ENCODE data around the gene SS18L1. TPM values are rescaled to one million over a fixed set of nuclear protein-coding genes. Genes with fewer than 3 reads are reported as not detected.

Gene SS18L1
- total and polyA plus RNA-seq, 10 of the 15 experiments (the other 5 are each of a cell fraction or from before 2014, with no cell fraction given): 1.8 to 20.0 (median 6.6) TPM

DNA sequence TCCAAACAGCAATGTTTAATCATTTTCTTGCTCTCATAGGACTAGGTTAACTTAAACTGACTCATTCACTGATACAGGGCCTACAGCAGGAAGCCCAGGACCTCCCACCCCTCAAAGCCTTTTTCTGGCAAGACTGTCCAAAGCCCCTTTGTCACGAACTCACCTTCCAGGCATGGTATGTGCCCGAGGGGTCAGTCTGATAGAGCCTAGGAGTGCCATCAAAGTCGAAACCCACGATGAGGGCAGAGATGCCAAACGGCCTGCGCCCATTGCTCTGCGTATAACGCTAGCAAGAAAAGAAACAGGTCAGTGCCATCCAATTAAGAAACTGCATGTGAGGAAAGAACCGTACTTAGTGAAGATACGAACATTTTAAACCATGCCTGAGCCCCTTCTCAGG lies 4.7 kb upstream of the SS18L1 start:
- Histone ChIP-seq H4K20me1 (ENCODE audit: control insufficient read depth, insufficient read depth) (peaks cover 20% of the 10 kb centered on the region), H3K27ac (ENCODE audit: control insufficient read depth, insufficient read depth) (no peak overlapping the region), H3K9ac (ENCODE audit: control insufficient read depth, insufficient read depth, low read length) (no peak overlapping the region), H3K9me3 (replicated peaks; ENCODE audit: control insufficient read depth, insufficient read depth, low read length) (no peaks in the 10 kb centered on the region), H3K4me2 (ENCODE audit: control insufficient read depth, insufficient read depth) (no peak overlapping the region), H2AFZ (ENCODE audit: control insufficient read depth, low read depth, low read length) (no peak overlapping the region), H3K79me2 (ENCODE audit: control insufficient read depth, insufficient read depth, low read length) (peaks cover 45% of the 10 kb centered on the region), H3K4me3 (no peak overlapping the region), H3K27me3 (replicated peaks in 1 of 2; ENCODE audit: control insufficient read depth in 2 of 2, insufficient read depth in 2 of 2, low read length in 1 of 2) (no peaks in the 10 kb centered on the region), H3K36me3 (ENCODE audit: control insufficient read depth in 2 of 2, insufficient read depth in 2 of 2, low read length in 1 of 2) (peaks cover 36 to 52% of the 10 kb centered on the region in 2 experiments), H3K4me1 (ENCODE audit: control insufficient read depth, insufficient read depth, low read length) (peaks cover 8% of the 10 kb centered on the region)
- TF ChIP-seq FOXK2 (IDR thresholded peaks at IDR 0.05) (no peak), RUNX3 (IDR thresholded peaks at IDR 0.05; ENCODE audit: low read length) (no peak), MTA2 (IDR thresholded peaks at IDR 0.05; ENCODE audit: low read depth) (no peak), SMAD5 (IDR thresholded peaks at IDR 0.05; ENCODE audit: low read depth) (no peak), STAT3 (IDR thresholded peaks at IDR 0.05; ENCODE audit: low read depth, low read length) (no peak), HDAC6 (IDR thresholded peaks at IDR 0.05; ENCODE audit: unreplicated experiment) (no peak), WRNIP1 (IDR thresholded peaks at IDR 0.05; ENCODE audit: borderline replicate concordance, low read depth, low read length) (no peak), FOS (IDR thresholded peaks at IDR 0.05; ENCODE audit: borderline replicate concordance, extremely low read depth, insufficient read length) (no peak), EZH2 (IDR thresholded peaks at IDR 0.05; ENCODE audit: borderline replicate concordance, control insufficient read depth, low read depth, low read length) (no peak), RCOR1 (conservative IDR thresholded peaks at IDR 0.05; ENCODE audit: low read depth, low read length) (no peak), TCF7 (IDR thresholded peaks at IDR 0.05; ENCODE audit: borderline replicate concordance) (no peak), HDAC2 (IDR thresholded peaks at IDR 0.05) (no peak)
- TF ChIP-seq, protein P1, sequence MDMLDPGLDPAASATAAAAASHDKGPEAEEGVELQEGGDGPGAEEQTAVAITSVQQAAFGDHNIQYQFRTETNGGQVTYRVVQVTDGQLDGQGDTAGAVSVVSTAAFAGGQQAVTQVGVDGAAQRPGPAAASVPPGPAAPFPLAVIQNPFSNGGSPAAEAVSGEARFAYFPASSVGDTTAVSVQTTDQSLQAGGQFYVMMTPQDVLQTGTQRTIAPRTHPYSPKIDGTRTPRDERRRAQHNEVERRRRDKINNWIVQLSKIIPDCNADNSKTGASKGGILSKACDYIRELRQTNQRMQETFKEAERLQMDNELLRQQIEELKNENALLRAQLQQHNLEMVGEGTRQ (IDR thresholded peaks at IDR 0.05; ENCODE audit: borderline replicate concordance, low read depth, low read length): no peak
- TF ChIP-seq, protein P2, sequence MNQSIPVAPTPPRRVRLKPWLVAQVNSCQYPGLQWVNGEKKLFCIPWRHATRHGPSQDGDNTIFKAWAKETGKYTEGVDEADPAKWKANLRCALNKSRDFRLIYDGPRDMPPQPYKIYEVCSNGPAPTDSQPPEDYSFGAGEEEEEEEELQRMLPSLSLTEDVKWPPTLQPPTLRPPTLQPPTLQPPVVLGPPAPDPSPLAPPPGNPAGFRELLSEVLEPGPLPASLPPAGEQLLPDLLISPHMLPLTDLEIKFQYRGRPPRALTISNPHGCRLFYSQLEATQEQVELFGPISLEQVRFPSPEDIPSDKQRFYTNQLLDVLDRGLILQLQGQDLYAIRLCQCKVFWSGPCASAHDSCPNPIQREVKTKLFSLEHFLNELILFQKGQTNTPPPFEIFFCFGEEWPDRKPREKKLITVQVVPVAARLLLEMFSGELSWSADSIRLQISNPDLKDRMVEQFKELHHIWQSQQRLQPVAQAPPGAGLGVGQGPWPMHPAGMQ (IDR thresholded peaks at IDR 0.05; ENCODE audit: borderline replicate concordance): no peak
- DNase-seq (ENCODE audit: low read depth, low spot score) (no peak), FAIRE-seq (no peak), ATAC-seq (no peak)
- SMC1A ChIA-PET (ENCODE audit: uncharacterized antibody, unreplicated experiment): interaction anchor here (1.0 kb wide), 1 partner anchor 128 kb away, joined by 10 read pairs; no protein-coding TSS in a partner anchor
- WGBS (ENCODE audit: insufficient coverage, insufficient replicate concordance, low lambda C conversion rate, missing lambda C conversion rate): 98% methylated on average over 10 of the region's 10 CpGs
- in situ Hi-C loops (cut with MboI): no loop called here
- POLR2A ChIA-PET: no interaction called here
- no TSS peak for BruUV-seq (replicated peaks)
- intact Hi-C loops (cut with micrococcal nuclease; ENCODE audit: unreplicated experiment): no loop called here
- CTCF ChIA-PET: interaction anchor here (0.9 to 2.8 kb wide), 2 partner anchors 12 to 128 kb away, joined by 4 to 20 read pairs; no protein-coding TSS in a partner anchor
- RAD21 ChIA-PET (ENCODE audit: unreplicated experiment): no interaction called here
